Esophagus squamous epithelium (tissue), 5 donors: ENCODE data around the gene HCRT. TPM values are rescaled to one million over a fixed set of nuclear protein-coding genes. Genes with fewer than 3 reads are reported as not detected.

Experiments
- DNase-seq: peaks from one replicate; lab custom pipeline; 2025; lab: John Stamatoyannopoulos, UW
- H3K27ac ChIP-seq, 4 donors: fragments of 200-600 bp; sonication (generic); one replicate each; pipeline ENCODE4 v1.5.1; 2016 to 2019; ENCODE audit warnings: mild to moderate bottlenecking in 1 of 4
- H3K27me3 ChIP-seq, 4 donors: fragments of 200-600 bp; sonication (generic); 1 replicate in 3 of 4; 2 replicates in 1 of 4; pipeline versions ENCODE4 v1.5.1 to v1.6.0; 2017 to 2021; ENCODE audit warnings: antibody characterized with exemption in 1 of 4
- H3K36me3 ChIP-seq, 3 donors: fragments of 200-600 bp; sonication (generic); one replicate each; pipeline ENCODE4 v1.5.1; 2016 to 2019
- H3K4me1 ChIP-seq, 3 donors: fragments of 200-600 bp; sonication (generic); one replicate each; pipeline ENCODE4 v1.5.1; 2017 to 2019
- H3K4me3 ChIP-seq, 4 donors: fragments of 200-600 bp; sonication (generic); 1 replicate in 3 of 4; 2 replicates in 1 of 4; pipeline ENCODE4 v1.5.1; 2016 to 2019; ENCODE audit warnings: mild to moderate bottlenecking in 2 of 4, moderate library complexity in 1 of 4
- H3K9me3 ChIP-seq, 3 donors: fragments of 200-600 bp; sonication (generic); one replicate each; pipeline ENCODE4 v1.5.1; 2016 to 2019
- POLR2A ChIP-seq, 4 donors: fragments of 450-650 bp; IDR thresholded peaks; one replicate each; pipeline ENCODE4 v1.6.1; 2017; ENCODE audit warnings: antibody characterized with exemption in 4 of 4, mild to moderate bottlenecking in 4 of 4, moderate library complexity in 3 of 4
- WGBS, 2 donors: methylation state at CpG; one replicate each; pipeline ENCODE4 v1.1.5; 2018; 5-methylcytosine and 5-hydroxymethylcytosine counted together
- intact Hi-C: fragments of 100-400 bp; cut with DNase I; formaldehyde crosslinking; loops from one replicate; pipeline ENCODE4 v1.15.0; 2022
- total RNA-seq, 4 donors: library from RNA; depleted of rRNA; stranded (reverse); fragments of >200 nt; gene quantifications; one replicate each; pipeline ENCODE4 v1.1.0, GENCODE V29; 2016
- TF ChIP-seq, protein P1 (sequence below), 6 experiments: fragments of 450-650 bp in 4 of 6; fragments of 200-600 bp in 2 of 6; sonication (generic) in 2 of 6; IDR thresholded peaks; one replicate each; pipeline ENCODE4 v1.5.1; 2016 to 2019; ENCODE audit warnings: antibody characterized with exemption in 6 of 6, mild to moderate bottlenecking in 4 of 6, moderate library complexity in 4 of 6
- donor health status: DM: yes; HTN: yes; CAD: no.

HCRT gene
- total RNA-seq, 4 donors from 2014 or later = not detected

DNA sequence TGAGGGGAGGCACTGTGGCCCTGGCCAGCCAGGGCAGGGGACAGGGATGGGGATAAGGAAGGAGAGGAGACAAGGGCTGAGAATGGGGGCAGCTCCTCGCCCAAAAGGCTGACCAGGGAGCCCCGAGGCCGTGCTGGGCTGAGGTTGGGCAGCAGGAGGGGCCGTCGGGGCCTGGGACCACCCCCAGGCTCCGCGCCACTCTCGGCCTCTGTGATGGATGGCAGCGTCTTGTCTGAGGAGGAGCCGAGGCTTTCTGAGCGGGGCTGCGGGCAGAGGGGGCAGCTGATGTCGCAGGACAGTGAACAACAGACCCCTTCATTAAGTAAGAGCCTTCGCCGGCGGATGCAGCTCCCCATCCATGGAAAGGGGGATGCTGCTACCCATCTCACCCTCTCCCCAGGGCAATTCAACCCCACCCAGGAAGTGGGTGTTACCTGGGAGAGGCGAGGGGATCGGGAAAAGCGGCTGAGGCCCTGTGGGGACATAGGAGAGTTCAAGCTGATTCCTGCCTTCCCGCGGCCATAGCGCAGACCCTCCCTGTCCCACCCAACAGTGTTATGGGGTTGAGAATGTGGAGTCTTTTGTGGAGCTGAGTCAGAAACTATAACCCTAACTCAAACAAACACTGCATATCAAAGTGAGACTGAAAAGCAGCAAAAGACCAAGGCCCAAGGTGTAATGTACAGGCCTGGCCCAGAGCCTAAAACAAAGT is 21.4 kb downstream of the HCRT start:
- intact Hi-C loops = no loop called here
- H3K27me3 ChIP-seq = no peaks in the 10 kb centered on the region
- no peak for TF ChIP-seq POLR2A (IDR thresholded peaks at IDR 0.05)
- TF ChIP-seq, protein P1, sequence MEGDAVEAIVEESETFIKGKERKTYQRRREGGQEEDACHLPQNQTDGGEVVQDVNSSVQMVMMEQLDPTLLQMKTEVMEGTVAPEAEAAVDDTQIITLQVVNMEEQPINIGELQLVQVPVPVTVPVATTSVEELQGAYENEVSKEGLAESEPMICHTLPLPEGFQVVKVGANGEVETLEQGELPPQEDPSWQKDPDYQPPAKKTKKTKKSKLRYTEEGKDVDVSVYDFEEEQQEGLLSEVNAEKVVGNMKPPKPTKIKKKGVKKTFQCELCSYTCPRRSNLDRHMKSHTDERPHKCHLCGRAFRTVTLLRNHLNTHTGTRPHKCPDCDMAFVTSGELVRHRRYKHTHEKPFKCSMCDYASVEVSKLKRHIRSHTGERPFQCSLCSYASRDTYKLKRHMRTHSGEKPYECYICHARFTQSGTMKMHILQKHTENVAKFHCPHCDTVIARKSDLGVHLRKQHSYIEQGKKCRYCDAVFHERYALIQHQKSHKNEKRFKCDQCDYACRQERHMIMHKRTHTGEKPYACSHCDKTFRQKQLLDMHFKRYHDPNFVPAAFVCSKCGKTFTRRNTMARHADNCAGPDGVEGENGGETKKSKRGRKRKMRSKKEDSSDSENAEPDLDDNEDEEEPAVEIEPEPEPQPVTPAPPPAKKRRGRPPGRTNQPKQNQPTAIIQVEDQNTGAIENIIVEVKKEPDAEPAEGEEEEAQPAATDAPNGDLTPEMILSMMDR (IDR thresholded peaks at IDR 0.05) = no peak
- 38 to 61% methylated on average over 7 to 15 of the region's 22 CpGs for WGBS, 2 donors
- no peaks in the 10 kb centered on the region for H3K4me1 ChIP-seq
- H3K4me3 ChIP-seq = no peak overlapping the region
- no peaks in the 10 kb centered on the region for H3K36me3 ChIP-seq
- H3K9me3 ChIP-seq = no peaks in the 10 kb centered on the region
- DNase-seq = no peak
- no peak overlapping the region for H3K27ac ChIP-seq

DNA sequence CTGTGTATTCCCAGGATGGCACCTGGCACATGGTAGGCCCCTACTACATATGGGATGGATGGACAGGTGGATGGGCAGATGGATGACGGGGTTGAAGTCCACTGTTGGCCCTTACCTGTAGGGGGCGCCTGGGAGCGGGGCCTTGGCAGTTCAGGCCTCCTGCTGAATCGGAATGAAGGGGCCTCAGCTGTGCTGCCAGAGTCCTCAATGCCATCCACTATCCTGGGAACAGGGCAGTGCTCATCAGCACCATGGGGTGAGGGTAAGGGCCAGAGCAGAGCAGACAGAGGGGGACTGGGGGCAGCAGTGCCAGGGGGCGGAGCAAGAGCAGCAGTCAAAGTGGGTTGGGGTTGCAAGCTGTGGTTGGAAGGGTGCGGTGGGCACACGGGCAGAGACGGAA is 22.1 kb downstream of the HCRT start:
- Histone ChIP-seq H3K36me3 (no peaks in the 10 kb centered on the region), H3K4me3 (no peak overlapping the region), H3K27me3 (no peaks in the 10 kb centered on the region), H3K4me1 (no peaks in the 10 kb centered on the region), H3K9me3 (no peaks in the 10 kb centered on the region), H3K27ac (no peak overlapping the region)
- intact Hi-C loops = no loop called here
- WGBS, 2 donors = 53 to 66% methylated on average over 3 to 4 of the region's 8 CpGs
- no peak for TF ChIP-seq POLR2A (IDR thresholded peaks at IDR 0.05)
- TF ChIP-seq, protein P1 (IDR thresholded peaks at IDR 0.05) = peak in 4 of 6 experiments; percentile 13 to 44 (median 15)
- DNase-seq = no peak

DNA sequence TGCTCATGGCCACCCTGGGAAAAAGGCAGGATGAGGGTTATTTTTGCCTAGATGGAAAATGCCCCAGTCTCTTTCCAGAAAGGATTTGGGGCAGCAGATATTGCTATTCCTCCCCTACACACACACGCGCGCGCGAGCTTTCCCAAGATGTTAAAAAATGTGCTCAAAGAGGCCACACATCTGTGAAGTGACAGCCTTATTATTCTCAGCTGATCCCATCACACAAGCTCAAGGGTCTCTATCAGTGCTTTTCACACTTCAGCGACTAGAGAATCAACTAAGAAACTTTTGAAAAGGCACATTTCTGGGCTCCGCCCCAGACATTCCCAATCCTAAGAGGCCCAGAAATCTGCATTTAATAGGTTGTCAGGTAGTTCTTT is 24.7 kb downstream of the HCRT start:
- 87 to 92% methylated on average over 4 to 7 of the region's 7 CpGs for WGBS, 2 donors
- Histone ChIP-seq H3K9me3 (no peaks in the 10 kb centered on the region), H3K4me3 (no peak overlapping the region), H3K4me1 (peaks cover under 1 to 6% (median 3%) of the 10 kb centered on the region in 3 donors), H3K27ac (no peak overlapping the region), H3K36me3 (no peaks in the 10 kb centered on the region), H3K27me3 (no peaks in the 10 kb centered on the region)
- intact Hi-C loops = no loop called here
- DNase-seq = no peak
- no peak for TF ChIP-seq POLR2A (IDR thresholded peaks at IDR 0.05)
- TF ChIP-seq, protein P1 (IDR thresholded peaks at IDR 0.05) = no peak

DNA sequence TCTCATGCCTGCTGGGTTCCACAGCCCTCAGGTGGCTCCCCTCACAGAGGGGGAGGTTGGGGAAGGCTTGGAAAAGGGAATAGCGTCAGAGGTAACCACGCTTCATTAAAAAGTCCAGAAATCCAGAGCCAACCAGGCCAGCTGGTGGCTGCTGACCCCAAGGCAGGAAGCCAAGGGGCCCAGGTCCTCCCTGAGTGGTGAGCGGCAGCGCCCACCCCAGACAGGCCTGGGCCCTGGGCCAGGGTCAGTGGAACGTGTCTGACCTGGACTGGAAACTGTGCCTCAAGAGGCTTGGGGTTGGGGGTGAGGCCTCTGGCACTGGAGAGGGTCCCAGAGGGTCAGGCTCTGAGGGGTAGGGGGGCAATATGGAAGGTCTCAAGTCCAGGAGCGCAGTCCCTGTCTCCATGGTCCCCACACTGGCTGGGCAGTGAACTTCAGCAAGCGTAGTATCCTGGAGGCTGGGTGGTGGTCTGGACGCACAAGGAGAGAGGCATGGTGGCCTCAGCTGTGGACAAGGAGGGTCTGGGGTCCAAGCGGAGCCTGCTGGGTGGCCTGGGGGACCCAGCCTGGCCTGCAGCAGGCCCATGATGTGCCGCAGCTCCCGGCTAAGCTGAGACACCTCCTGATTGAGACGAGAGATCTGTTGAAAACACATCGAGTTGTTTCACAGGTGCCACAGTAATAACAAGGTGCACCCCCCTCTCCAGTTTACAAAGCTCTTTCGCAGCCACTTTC is 25.3 kb downstream of the HCRT start:
- Histone ChIP-seq H3K9me3 (no peaks in the 10 kb centered on the region), H3K4me1 (peaks cover 5 to 11% (median 6%) of the 10 kb centered on the region in 3 donors), H3K36me3 (no peaks in the 10 kb centered on the region), H3K27ac (no peak overlapping the region), H3K27me3 (no peaks in the 10 kb centered on the region), H3K4me3 (no peak overlapping the region)
- no peak for DNase-seq
- TF ChIP-seq, protein P1 (IDR thresholded peaks at IDR 0.05) = no peak
- no peak for TF ChIP-seq POLR2A (IDR thresholded peaks at IDR 0.05)
- intact Hi-C loops = no loop called here
- WGBS, 2 donors = 71 to 77% methylated on average over 4 to 7 of the region's 14 CpGs

DNA sequence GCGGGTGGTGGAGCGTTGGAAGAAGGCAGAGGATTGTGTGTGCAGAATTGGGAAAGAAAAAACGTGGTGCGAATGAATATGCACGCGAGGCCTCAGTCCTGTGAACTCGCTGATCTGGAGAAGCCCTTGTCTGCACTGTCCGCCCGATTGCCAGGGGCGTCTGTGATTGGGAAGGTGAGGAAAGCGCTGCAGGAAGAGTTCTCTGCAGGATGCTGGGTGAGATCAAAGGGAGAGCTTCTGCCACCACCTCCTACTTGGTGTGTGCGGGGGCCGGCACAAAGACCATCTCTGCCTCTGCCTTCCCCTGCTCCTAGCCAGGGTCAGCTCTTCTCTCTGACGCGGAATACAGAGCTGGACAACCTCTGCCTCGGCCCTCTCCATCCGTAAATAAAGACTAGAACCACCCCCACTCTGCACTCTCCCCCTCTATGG is 29.6 kb downstream of the HCRT start:
- no peaks in the 10 kb centered on the region for H3K9me3 ChIP-seq
- H3K27ac ChIP-seq = peak overlapping the region in 2 of 4 donors; percentile 93 to 94
- 46 to 53% methylated on average over 12 to 17 of the region's 17 CpGs for WGBS, 2 donors
- H3K4me1 ChIP-seq = peaks cover 21 to 48% (median 28%) of the 10 kb centered on the region in 3 donors
- TF ChIP-seq POLR2A (IDR thresholded peaks at IDR 0.05) = no peak
- TF ChIP-seq, protein P1 (IDR thresholded peaks at IDR 0.05) = no peak
- H3K4me3 ChIP-seq = peak overlapping the region; percentile 97 to 99 (median 98)
- intact Hi-C loops = no loop called here
- H3K27me3 ChIP-seq = no peaks in the 10 kb centered on the region
- peaks cover 0 to 20% (median 0%) of the 10 kb centered on the region in 3 donors for H3K36me3 ChIP-seq
- no peak for DNase-seq
